A673 (cell line): ENCODE data around the gene VIP. TPM values are rescaled to one million over a fixed set of nuclear protein-coding genes. Genes with fewer than 3 reads are reported as not detected.

Experiments used
- BruUV-seq: library from RNA; stranded (reverse); fragments of 400-500 nt; replicated peaks from 2 replicates; lab custom pipeline; 2021; lab: Mats Ljungman, UMichigan
- CTCF ChIA-PET: fragments of 300-600 bp; sonication (Branson Sonifier 250); formaldehyde crosslinking; loops from one replicate; lab custom pipeline; 2022; ENCODE audit warnings: antibody characterized with exemption; lab: Charles Lee
- POLR2A ChIA-PET: fragments of 300-600 bp; sonication (Branson Sonifier 250); formaldehyde crosslinking; loops from one replicate; lab custom pipeline; 2022; ENCODE audit warnings: antibody characterized with exemption; ENCODE audit not compliant: low non-redundant PET; lab: Charles Lee
- DNase-seq: peaks from one replicate; pipeline ENCODE4 v3.0.0-alpha.2; 2015; ENCODE audit warnings: low spot score
- H3K27ac ChIP-seq: fragments of 200-600 bp; sonication (generic); 2 replicates; pipeline ENCODE4 v1.5.1; 2016; ENCODE audit warnings: mixed run types, low read depth, mild to moderate bottlenecking, mixed read lengths, antibody characterized with exemption, low read length; ENCODE audit not compliant: poor library complexity, severe bottlenecking
- H3K27me3 ChIP-seq: fragments of 200-600 bp; sonication (generic); replicated peaks from 2 replicates; pipeline ENCODE4 v1.6.1; 2017; ENCODE audit warnings: mixed run types, low read depth, mild to moderate bottlenecking, mixed read lengths, antibody characterized with exemption, low read length; ENCODE audit not compliant: insufficient read depth, poor library complexity
- H3K36me3 ChIP-seq: fragments of 200-600 bp; sonication (generic); 2 replicates; pipeline ENCODE4 v1.6.1; 2016; ENCODE audit warnings: mixed run types, mild to moderate bottlenecking, mixed read lengths, antibody characterized with exemption, low read length; ENCODE audit not compliant: insufficient read depth, poor library complexity, severe bottlenecking
- H3K4me1 ChIP-seq: fragments of 200-600 bp; sonication (generic); 2 replicates; pipeline ENCODE4 v1.6.1; 2017; ENCODE audit warnings: mixed run types, mild to moderate bottlenecking, mixed read lengths, antibody characterized with exemption, low read length; ENCODE audit not compliant: insufficient read depth, poor library complexity, severe bottlenecking
- H3K4me3 ChIP-seq: fragments of 200-600 bp; sonication (generic); 2 replicates; pipeline ENCODE4 v1.5.1; 2016; ENCODE audit warnings: low read depth, mixed run types, mild to moderate bottlenecking, mixed read lengths, low read length; ENCODE audit not compliant: poor library complexity, severe bottlenecking
- H3K9me3 ChIP-seq: fragments of 200-600 bp; sonication (generic); 2 replicates; pipeline ENCODE4 v1.6.1; 2016; ENCODE audit warnings: mixed run types, low read depth, mild to moderate bottlenecking, mixed read lengths, antibody characterized with exemption, low read length; ENCODE audit not compliant: poor library complexity, severe bottlenecking
- CTCF ChIP-seq: fragments of 300-800, 200-600 bp; sonication (generic); conservative IDR thresholded peaks from 2 replicates; pipeline ENCODE4 v1.5.1; 2017; ENCODE audit warnings: low read depth, mild to moderate bottlenecking, antibody characterized with exemption, low read length, moderate library complexity, mixed read lengths
- EZH2 ChIP-seq: fragments of 200-600 bp; sonication (generic); IDR thresholded peaks from 2 replicates; pipeline ENCODE4 v1.6.1; 2017; ENCODE audit warnings: borderline replicate concordance, low read depth, mild to moderate bottlenecking, mixed read lengths, antibody characterized with exemption, low read length; ENCODE audit not compliant: poor library complexity, severe bottlenecking
- intact Hi-C: fragments of 100-400 bp; cut with micrococcal nuclease; formaldehyde crosslinking; loops from one replicate; pipeline ENCODE4 v1.10.0; 2022; ENCODE audit not compliant: unreplicated experiment
- total RNA-seq: library from RNA; stranded (reverse); gene quantifications from 2 replicates; pipeline ENCODE4 v1.2.3, GENCODE V29; 2021

Gene VIP
- total RNA-seq, 1 experiment from 2014 or later, result not detected

DNA sequence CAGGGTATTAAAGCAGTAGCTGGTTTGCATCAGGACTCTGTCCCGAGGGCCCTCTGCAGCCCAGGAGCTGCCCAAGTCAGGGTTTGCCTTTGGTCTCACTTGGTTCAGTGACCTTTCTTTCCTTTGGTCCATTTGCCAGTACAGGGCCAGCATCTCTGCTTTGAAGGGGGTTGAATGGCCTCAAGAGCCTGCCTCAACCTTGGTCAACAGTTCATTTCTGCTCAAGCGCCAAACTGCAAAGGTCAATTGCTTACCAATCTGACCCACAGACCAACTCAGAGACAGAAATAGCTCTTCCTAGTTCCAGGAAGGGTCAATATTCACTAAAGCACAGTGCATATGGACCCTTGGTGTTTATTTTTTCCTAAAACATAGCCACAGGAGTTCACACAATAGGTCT, 19.4 kb downstream of the VIP start:
- TF ChIP-seq CTCF (no peak), EZH2 (no peak)
- H3K4me1 ChIP-seq, result no peaks in the 10 kb centered on the region
- no peaks in the 10 kb centered on the region for H3K36me3 ChIP-seq
- H3K27ac ChIP-seq, result no peak overlapping the region
- ChIA-PET POLR2A (no interaction called here), CTCF (no interaction called here)
- H3K27me3 ChIP-seq, result peaks cover 44% of the 10 kb centered on the region
- intact Hi-C loops, result no loop called here
- no peak overlapping the region for H3K4me3 ChIP-seq
- no peaks in the 10 kb centered on the region for H3K9me3 ChIP-seq
- no TSS peak for BruUV-seq
- no peak for DNase-seq

DNA sequence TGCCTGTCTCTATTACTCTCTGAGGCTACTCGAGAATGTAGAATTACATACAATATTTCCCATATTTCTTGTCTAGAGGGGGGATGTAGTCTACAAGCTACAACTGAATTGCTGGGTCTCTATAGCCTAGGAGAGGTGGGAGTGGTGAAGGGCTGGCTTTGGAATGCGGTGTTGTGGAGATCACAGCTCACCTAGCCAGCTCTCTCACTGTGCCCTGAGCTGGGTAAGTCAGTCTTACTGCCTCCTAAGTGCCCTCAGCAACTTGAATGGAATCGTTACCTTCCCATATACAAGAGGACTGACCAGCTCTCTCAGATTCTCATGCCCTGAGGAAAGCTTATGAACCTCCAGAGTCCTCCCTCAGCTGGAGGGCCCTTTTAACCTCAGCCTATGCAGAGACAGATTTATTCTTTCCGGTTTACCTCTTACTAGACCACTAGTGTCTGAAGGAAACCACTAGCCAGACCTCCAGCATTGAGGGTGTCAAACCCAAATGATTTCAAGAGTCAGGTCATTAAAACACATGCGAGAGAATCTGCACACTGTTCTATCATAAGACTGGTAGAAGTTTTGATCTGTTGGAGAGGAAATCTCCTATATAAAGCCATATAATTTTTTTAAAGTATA, 20.6 kb downstream of the VIP start:
- H3K27me3 ChIP-seq, result peaks cover 37% of the 10 kb centered on the region
- DNase-seq, result no peak
- no peaks in the 10 kb centered on the region for H3K36me3 ChIP-seq
- BruUV-seq, result no TSS peak
- no peaks in the 10 kb centered on the region for H3K9me3 ChIP-seq
- intact Hi-C loops, result no loop called here
- no peaks in the 10 kb centered on the region for H3K4me1 ChIP-seq
- TF ChIP-seq EZH2, result no peak
- TF ChIP-seq CTCF, result no peak
- ChIA-PET CTCF (no interaction called here), POLR2A (no interaction called here)
- no peak overlapping the region for H3K4me3 ChIP-seq
- H3K27ac ChIP-seq, result no peak overlapping the region

- peaks cover 8% of the 10 kb centered on the region for H3K27me3 ChIP-seq
- H3K4me1 ChIP-seq, result no peaks in the 10 kb centered on the region
- ChIA-PET CTCF (no interaction called here), POLR2A (no interaction called here)
- no peaks in the 10 kb centered on the region for H3K9me3 ChIP-seq
- H3K36me3 ChIP-seq, result no peaks in the 10 kb centered on the region
- no TSS peak for BruUV-seq
- H3K4me3 ChIP-seq, result no peak overlapping the region
- TF ChIP-seq EZH2, result no peak
- no peak for TF ChIP-seq CTCF
- no peak overlapping the region for H3K27ac ChIP-seq
- intact Hi-C loops, result no loop called here
- DNase-seq, result peak; percentile 3
Measured at GRCh38 chr6:152775428-152775827, 24.8 kb downstream of the VIP start.
